Skeletal muscle satellite cell (primary cell): Measurements from ENCODE around the gene C1QTNF12.

Experiments
- H3K27me3 ChIP-seq: 2 replicates; pipeline ENCODE4 v1.7.0; 2013; ENCODE audit warnings: low read length; ENCODE audit not compliant: control insufficient read depth, insufficient read depth
- H3K36me3 ChIP-seq: 2 replicates; pipeline ENCODE4 v1.7.0; 2013; ENCODE audit warnings: mild to moderate bottlenecking, control low read depth, low read length; ENCODE audit not compliant: insufficient read depth
- H3K4me1 ChIP-seq: 2 replicates; pipeline ENCODE4 v1.7.0; 2013; ENCODE audit warnings: low read length; ENCODE audit not compliant: control insufficient read depth, insufficient read depth
- H3K4me2 ChIP-seq: 2 replicates; pipeline ENCODE4 v1.7.0; 2013; ENCODE audit warnings: mild to moderate bottlenecking, low read length
- H3K4me3 ChIP-seq: 2 replicates; pipeline ENCODE4 v1.7.0; 2013; ENCODE audit warnings: low read length
- H3K9ac ChIP-seq: 2 replicates; pipeline ENCODE4 v1.7.0; 2013; ENCODE audit warnings: mild to moderate bottlenecking, low read depth, low read length, moderate library complexity
- H3K9me3 ChIP-seq: replicated peaks from 2 replicates; pipeline ENCODE4 v1.7.0; 2013; ENCODE audit warnings: mild to moderate bottlenecking, control low read depth, low read length

C1QTNF12 gene

GRCh38 chr1:1220197-1220596 is 26.3 kb downstream of the C1QTNF12 start:
- Histone ChIP-seq H3K4me1 (no peaks in the 10 kb centered on the region), H3K4me2 (no peak overlapping the region), H3K27me3 (no peaks in the 10 kb centered on the region), H3K9ac (no peak overlapping the region), H3K36me3 (peaks cover 68% of the 10 kb centered on the region), H3K4me3 (no peak overlapping the region), H3K9me3 (no peaks in the 10 kb centered on the region)

- Histone ChIP-seq H3K4me1 (no peaks in the 10 kb centered on the region), H3K9ac (no peak overlapping the region)
Measured at GRCh38 chr1:1219341-1219740, 27.2 kb downstream of the C1QTNF12 start.

GRCh38 chr1:1218524-1219200 is 27.9 kb downstream of the C1QTNF12 start:
- Histone ChIP-seq H3K4me2 (no peak overlapping the region), H3K9ac (no peak overlapping the region), H3K9me3 (no peaks in the 10 kb centered on the region), H3K27me3 (no peaks in the 10 kb centered on the region), H3K36me3 (peaks cover 62% of the 10 kb centered on the region), H3K4me3 (no peak overlapping the region), H3K4me1 (no peaks in the 10 kb centered on the region)

More at GRCh38 chr1:1219341-1219740, 27.2 kb downstream of the C1QTNF12 start:
- H3K4me2 ChIP-seq: no peak overlapping the region
- H3K4me3 ChIP-seq: no peak overlapping the region
- H3K9me3 ChIP-seq: no peaks in the 10 kb centered on the region
- no peaks in the 10 kb centered on the region for H3K27me3 ChIP-seq
- H3K36me3 ChIP-seq: peaks cover 64% of the 10 kb centered on the region

GRCh38 chr1:1217621-1218523 is 28.6 kb downstream of the C1QTNF12 start:
- Histone ChIP-seq H3K4me1 (peaks cover 3% of the 10 kb centered on the region), H3K27me3 (no peaks in the 10 kb centered on the region), H3K9ac (no peak overlapping the region), H3K4me3 (no peak overlapping the region), H3K9me3 (no peaks in the 10 kb centered on the region), H3K4me2 (no peak overlapping the region), H3K36me3 (peaks cover 56% of the 10 kb centered on the region)

GRCh38 chr1:1216770-1217620 is 29.5 kb downstream of the C1QTNF12 start:
- H3K9me3 ChIP-seq: no peaks in the 10 kb centered on the region
- peaks cover 7% of the 10 kb centered on the region for H3K4me1 ChIP-seq
- H3K27me3 ChIP-seq: no peaks in the 10 kb centered on the region
- H3K36me3 ChIP-seq: peaks cover 49% of the 10 kb centered on the region
- H3K9ac ChIP-seq: no peak overlapping the region
- no peak overlapping the region for H3K4me2 ChIP-seq
- H3K4me3 ChIP-seq: no peak overlapping the region

GRCh38 chr1:1215881-1216605 is 30.5 kb downstream of the C1QTNF12 start:
- Histone ChIP-seq H3K36me3 (peaks cover 46% of the 10 kb centered on the region), H3K9me3 (no peaks in the 10 kb centered on the region), H3K27me3 (no peaks in the 10 kb centered on the region), H3K4me2 (no peak overlapping the region), H3K9ac (no peak overlapping the region), H3K4me1 (peaks cover 7% of the 10 kb centered on the region), H3K4me3 (no peak overlapping the region)

- peaks cover 38% of the 10 kb centered on the region for H3K36me3 ChIP-seq
- H3K9ac ChIP-seq: no peak overlapping the region
- no peak overlapping the region for H3K4me2 ChIP-seq
- H3K27me3 ChIP-seq: no peaks in the 10 kb centered on the region
- peaks cover 7% of the 10 kb centered on the region for H3K4me1 ChIP-seq
- no peaks in the 10 kb centered on the region for H3K9me3 ChIP-seq
- no peak overlapping the region for H3K4me3 ChIP-seq
Measured at GRCh38 chr1:1215080-1215676, 31.3 kb downstream of the C1QTNF12 start.

- Histone ChIP-seq H3K4me1 (peaks cover 14% of the 10 kb centered on the region), H3K4me3 (no peak within 1 kb of the TSS), H3K36me3 (peaks cover 30% of the 10 kb centered on the region), H3K27me3 (no peaks in the 10 kb centered on the region), H3K9me3 (no peaks in the 10 kb centered on the region), H3K4me2 (no peak within 1 kb of the TSS), H3K9ac (no peak within 1 kb of the TSS)
Measured at GRCh38 chr1:1213345-1214265, 32.9 kb downstream of the C1QTNF12 start, which contains the start of gene TNFRSF4. Gene TNFRSF4 (minus strand): TSS chr1:1214153. CDS start chr1:1214127, 26 bp downstream.

- Histone ChIP-seq H3K9ac (no peak overlapping the region), H3K9me3 (no peaks in the 10 kb centered on the region), H3K4me3 (no peak overlapping the region), H3K27me3 (no peaks in the 10 kb centered on the region), H3K36me3 (peaks cover 22% of the 10 kb centered on the region), H3K4me2 (peak overlapping the region; percentile 52), H3K4me1 (peaks cover 20% of the 10 kb centered on the region)
Measured at GRCh38 chr1:1212780-1213344, 33.7 kb downstream of the C1QTNF12 start.
